Measurements from ENCODE around the gene GRAMD2A. TPM values are rescaled to one million over a fixed set of nuclear protein-coding genes. Genes with fewer than 3 reads are reported as not detected.

Gene GRAMD2A
- total RNA-seq, 1 experiment from 2014 or later: 1.3 TPM

DNA sequence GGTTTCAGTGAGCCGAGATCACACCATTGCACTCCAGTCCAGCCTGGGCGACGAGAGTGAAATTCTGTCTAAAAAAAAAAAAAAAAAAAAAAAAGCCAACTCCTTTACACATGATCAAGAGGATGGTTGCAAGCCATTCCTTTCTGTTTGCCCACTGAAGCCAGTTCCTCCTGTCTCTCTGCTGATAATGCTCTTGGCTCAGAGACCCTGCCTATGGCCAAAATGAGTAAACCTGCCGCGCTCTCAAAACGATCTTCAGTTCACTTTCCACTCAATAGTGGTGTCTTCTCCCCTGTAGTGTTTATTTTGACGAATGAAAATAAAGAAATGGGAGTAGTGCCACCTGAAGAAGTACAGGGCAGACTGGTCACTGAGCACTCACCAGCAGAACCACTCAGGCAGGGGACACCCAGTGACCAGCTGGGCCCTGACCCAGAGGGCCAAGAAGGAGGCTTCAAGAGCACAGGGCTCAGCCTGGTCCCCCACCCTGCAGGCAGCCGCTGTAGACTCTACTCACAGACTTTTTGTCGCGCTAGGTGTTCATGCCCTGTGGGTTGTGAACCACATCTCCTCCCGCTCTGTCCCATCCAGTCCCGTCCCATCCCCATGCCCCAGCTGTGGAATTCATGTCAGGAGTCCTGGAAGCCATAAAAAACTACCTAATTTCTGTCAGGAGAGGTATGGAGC is 23.6 kb downstream of the GRAMD2A start:
- peak overlapping the region in 1 of 3 experiments; percentile 52; a peak in 1 of 7 replicates for H3K27ac Mint-ChIP-seq
- H3K36me3 Mint-ChIP-seq (ENCODE audit: insufficient read depth in 1 of 3, low read depth in 3 of 3): no peaks in the 10 kb centered on the region
- H3K23ac ChIP-seq (ENCODE audit: insufficient read length, low read depth, low read length): no peak overlapping the region
- no peak overlapping the region for H4K91ac ChIP-seq (ENCODE audit: insufficient read length, low read depth, low read length)
- H3K14ac ChIP-seq (ENCODE audit: insufficient read depth, low read length): no peak overlapping the region
- H3K27me3 Mint-ChIP-seq (ENCODE audit: low read depth): peaks cover 2% of the 10 kb centered on the region; the same call in 1 of the 2 replicates
- H3K9me3 Mint-ChIP-seq: no peaks in the 10 kb centered on the region
- H3K9ac ChIP-seq (ENCODE audit: extremely low read depth, insufficient read length, low read length): no peak overlapping the region
- H3T11ph ChIP-seq (ENCODE audit: low read length): no peak overlapping the region
- H3K4me3 Mint-ChIP-seq: no peak overlapping the region
- H3K18ac ChIP-seq (ENCODE audit: insufficient read length, low read depth, low read length): no peak overlapping the region
- no peak overlapping the region for H2AFZ ChIP-seq (ENCODE audit: low read length)
- no peaks in the 10 kb centered on the region for H3K27me3 ChIP-seq (ENCODE audit: insufficient read depth, low read length)
- no peak overlapping the region for H3K4me2 ChIP-seq (ENCODE audit: insufficient read depth, insufficient read length, low read length)
- no peak overlapping the region for H4K5ac ChIP-seq (ENCODE audit: insufficient read length, low read depth, low read length)
- H3K56ac ChIP-seq (ENCODE audit: insufficient read length, low read depth, low read length): no peak overlapping the region
- DNase-seq: no peak
- H4K8ac ChIP-seq (replicated peaks; ENCODE audit: insufficient read length, low read depth, low read length): no peak overlapping the region
- H3K4me1 Mint-ChIP-seq: peaks cover 10 to 12% of the 10 kb centered on the region in 2 experiments
- H2BK12ac ChIP-seq (ENCODE audit: insufficient read length, low read depth, low read length): no peak overlapping the region
- no peaks in the 10 kb centered on the region for H3K4me1 ChIP-seq (ENCODE audit: insufficient read depth, low read length)
- no peaks in the 10 kb centered on the region for H3K79me2 ChIP-seq (ENCODE audit: insufficient read depth, low read length)
- no peak overlapping the region for H2BK120ac ChIP-seq (ENCODE audit: low read depth, low read length, poor library complexity, severe bottlenecking)
- H2BK15ac ChIP-seq (ENCODE audit: low read depth, low read length): no peak overlapping the region
- WGBS (ENCODE audit: extremely low coverage, insufficient read length, low lambda C conversion rate): no CpG with 5 or more reads among the region's 12 CpGs
- no peak overlapping the region for H3K4ac ChIP-seq (ENCODE audit: low read depth, low read length)
- peaks cover 4% of the 10 kb centered on the region for H3K23me2 ChIP-seq (ENCODE audit: insufficient read length, low read depth, low read length, poor library complexity, severe bottlenecking)
- H3K9me3 ChIP-seq (ENCODE audit: control insufficient read depth, low read depth, low read length): no peaks in the 10 kb centered on the region
- no peak overlapping the region for H2BK20ac ChIP-seq (ENCODE audit: low read depth, low read length, poor library complexity, severe bottlenecking)
- no peak overlapping the region for H2BK5ac ChIP-seq (ENCODE audit: insufficient read length, low read length)
- H3K27ac ChIP-seq (ENCODE audit: insufficient read length, low read depth, low read length): no peak overlapping the region
- no peaks in the 10 kb centered on the region for H4K20me1 ChIP-seq (ENCODE audit: control insufficient read depth, insufficient read depth, insufficient read length)
- no peak overlapping the region for H2AK5ac ChIP-seq (ENCODE audit: insufficient read length, low read length)
- no peaks in the 10 kb centered on the region for H3K79me1 ChIP-seq (ENCODE audit: insufficient read depth, low read depth, low read length, poor library complexity, severe bottlenecking)
- TF ChIP-seq, protein P1, sequence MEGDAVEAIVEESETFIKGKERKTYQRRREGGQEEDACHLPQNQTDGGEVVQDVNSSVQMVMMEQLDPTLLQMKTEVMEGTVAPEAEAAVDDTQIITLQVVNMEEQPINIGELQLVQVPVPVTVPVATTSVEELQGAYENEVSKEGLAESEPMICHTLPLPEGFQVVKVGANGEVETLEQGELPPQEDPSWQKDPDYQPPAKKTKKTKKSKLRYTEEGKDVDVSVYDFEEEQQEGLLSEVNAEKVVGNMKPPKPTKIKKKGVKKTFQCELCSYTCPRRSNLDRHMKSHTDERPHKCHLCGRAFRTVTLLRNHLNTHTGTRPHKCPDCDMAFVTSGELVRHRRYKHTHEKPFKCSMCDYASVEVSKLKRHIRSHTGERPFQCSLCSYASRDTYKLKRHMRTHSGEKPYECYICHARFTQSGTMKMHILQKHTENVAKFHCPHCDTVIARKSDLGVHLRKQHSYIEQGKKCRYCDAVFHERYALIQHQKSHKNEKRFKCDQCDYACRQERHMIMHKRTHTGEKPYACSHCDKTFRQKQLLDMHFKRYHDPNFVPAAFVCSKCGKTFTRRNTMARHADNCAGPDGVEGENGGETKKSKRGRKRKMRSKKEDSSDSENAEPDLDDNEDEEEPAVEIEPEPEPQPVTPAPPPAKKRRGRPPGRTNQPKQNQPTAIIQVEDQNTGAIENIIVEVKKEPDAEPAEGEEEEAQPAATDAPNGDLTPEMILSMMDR (conservative IDR thresholded peaks at IDR 0.05): no peak
